CD14-positive monocyte (primary cell): ENCODE measurements around the gene PTTG2. TPM values are rescaled to one million over a fixed set of nuclear protein-coding genes. Genes with fewer than 3 reads are reported as not detected.

Experiments
- DNase-seq, 3 donors: peaks; one replicate each; pipeline ENCODE4 v3.0.0-alpha.2; 2011 to 2022
- H2AFZ ChIP-seq: 2 replicates; pipeline ENCODE4 v1.6.0; 2012; ENCODE audit warnings: mild to moderate bottlenecking, low read depth, low read length, inconsistent platforms; ENCODE audit not compliant: insufficient read depth, poor library complexity, severe bottlenecking
- H3K27ac ChIP-seq, 2 donors: 1 replicate in 1 of 2; 2 replicates in 1 of 2; pipeline ENCODE4 v1.5.1; 2012 to 2013; ENCODE audit warnings: low read length in 2 of 2, control low read depth in 1 of 2, inconsistent platforms in 1 of 2, low read depth in 1 of 2, mild to moderate bottlenecking in 1 of 2
- H3K27me3 ChIP-seq, 2 donors: one replicate each; pipeline versions ENCODE4 v1.6.0 to v1.6.1; 2011 to 2013; ENCODE audit warnings: low read length in 2 of 2; ENCODE audit not compliant: control insufficient read depth in 2 of 2, insufficient read depth in 2 of 2
- H3K36me3 ChIP-seq, 2 donors: replicated peaks in 1 of 2; 1 replicate in 1 of 2; 2 replicates in 1 of 2; pipeline versions ENCODE4 v1.5.1 to v1.6.1; 2012 to 2013; ENCODE audit warnings: low read length in 2 of 2, control low read depth in 1 of 2, inconsistent platforms in 1 of 2, mild to moderate bottlenecking in 1 of 2; ENCODE audit not compliant: insufficient read depth in 2 of 2, control insufficient read depth in 1 of 2
- H3K4me1 ChIP-seq, 2 donors: 1 replicate in 1 of 2; 2 replicates in 1 of 2; pipeline versions ENCODE4 v1.5.1 to v1.6.1; 2012 to 2013; ENCODE audit warnings: low read length in 2 of 2, control low read depth in 1 of 2, inconsistent platforms in 1 of 2, mild to moderate bottlenecking in 1 of 2, moderate library complexity in 1 of 2; ENCODE audit not compliant: insufficient read depth in 2 of 2, control insufficient read depth in 1 of 2
- H3K4me2 ChIP-seq: replicated peaks from 2 replicates; pipeline ENCODE3; 2012; ENCODE audit warnings: low read length, moderate library complexity, mild to moderate bottlenecking; ENCODE audit not compliant: poor library complexity, severe bottlenecking; ENCODE audit errors: extremely low read depth
- H3K4me3 ChIP-seq, 3 experiments: fragments of 200-600 bp in 1 of 3; sonication (generic) in 1 of 3; replicated peaks in 1 of 3; 1 replicate in 2 of 3; 2 replicates in 1 of 3; pipeline ENCODE4 v1.5.1; 2011 to 2013; ENCODE audit warnings: low read length in 3 of 3, mild to moderate bottlenecking in 3 of 3, control low read depth in 2 of 3, low read depth in 2 of 3, inconsistent platforms in 1 of 3, moderate library complexity in 1 of 3
- H3K79me2 ChIP-seq: 2 replicates; pipeline ENCODE4 v1.6.0; 2012; ENCODE audit warnings: mild to moderate bottlenecking, control low read depth, inconsistent platforms, low read length, moderate library complexity; ENCODE audit not compliant: insufficient read depth
- H3K9ac ChIP-seq: 2 replicates; pipeline ENCODE4 v1.6.0; 2017; ENCODE audit warnings: low read length, mild to moderate bottlenecking; ENCODE audit not compliant: insufficient read depth, poor library complexity, severe bottlenecking
- H3K9me3 ChIP-seq, 2 donors: replicated peaks in 1 of 2; 1 replicate in 1 of 2; 2 replicates in 1 of 2; pipeline versions ENCODE4 v1.5.1 to v1.6.1; 2012 to 2013; ENCODE audit warnings: low read length in 2 of 2, control low read depth in 1 of 2; ENCODE audit not compliant: control insufficient read depth in 1 of 2, insufficient read depth in 1 of 2
- H4K20me1 ChIP-seq: 2 replicates; pipeline ENCODE4 v1.6.0; 2012; ENCODE audit warnings: mild to moderate bottlenecking, low read length, control low read depth, moderate library complexity; ENCODE audit not compliant: insufficient read depth
- H3K27ac Mint-ChIP-seq, 7 donors: one replicate each; pipeline ENCODE4 v1.8.0; 2020; ENCODE audit warnings: mild to moderate bottlenecking in 7 of 7, mixed read lengths in 7 of 7, moderate library complexity in 6 of 7, inconsistent platforms in 2 of 7
- H3K27me3 Mint-ChIP-seq, 3 donors: one replicate each; pipeline ENCODE4 v1.8.0; 2021 to 2022; ENCODE audit warnings: low read depth in 3 of 3, mild to moderate bottlenecking in 3 of 3, mixed read lengths in 3 of 3, moderate library complexity in 3 of 3, inconsistent platforms in 1 of 3
- H3K36me3 Mint-ChIP-seq, 2 donors: one replicate each; pipeline ENCODE4 v1.8.0; 2020; ENCODE audit warnings: mixed read lengths in 2 of 2, inconsistent platforms in 1 of 2, mild to moderate bottlenecking in 1 of 2
- H3K4me1 Mint-ChIP-seq: one replicate; pipeline ENCODE4 v1.8.0; 2020; ENCODE audit warnings: mild to moderate bottlenecking, mixed read lengths
- H3K4me3 Mint-ChIP-seq, 2 donors: one replicate each; pipeline ENCODE4 v1.8.0; 2020; ENCODE audit warnings: mild to moderate bottlenecking in 2 of 2, mixed read lengths in 2 of 2, moderate library complexity in 1 of 2
- H3K9me3 Mint-ChIP-seq, 7 donors: one replicate each; pipeline ENCODE4 v1.8.0; 2020 to 2022; ENCODE audit warnings: mixed read lengths in 7 of 7, mild to moderate bottlenecking in 6 of 7, moderate library complexity in 6 of 7, inconsistent platforms in 2 of 7
- WGBS: methylation state at CpG from one replicate; pipeline ENCODE4 v1.1.5; 2013; ENCODE audit warnings: missing lambda C conversion rate; ENCODE audit not compliant: insufficient coverage; 5-methylcytosine and 5-hydroxymethylcytosine counted together
- intact Hi-C, 2 donors: fragments of 100-400 bp; cut with micrococcal nuclease; formaldehyde crosslinking; loops; one replicate each; pipeline versions ENCODE4 v1.15.0 to v1.15.1; 2023
- polyA plus RNA-seq, 3 donors: library from polyadenylated mRNA; depleted of rRNA in 1 of 3; unstranded in 2 of 3; stranded (reverse) in 1 of 3; fragments of 300-500 nt in 2 of 3; fragments of >200 nt in 1 of 3; fragmentation: Illumina TruSeq in 2 of 3; gene quantifications; 1 replicate in 2 of 3; 2 replicates in 1 of 3; pipeline ENCODE4 v1.2.3, GENCODE V29; 2012 to 2021
- TF ChIP-seq, protein P1 (sequence below): fragments of 200-600 bp; IDR thresholded peaks from one replicate; pipeline ENCODE4 v1.8.0; 2022; ENCODE audit warnings: antibody characterized with exemption, mild to moderate bottlenecking

Gene PTTG2
- polyA plus RNA-seq, 3 donors, result 2.0 TPM; not detected in 2

DNA sequence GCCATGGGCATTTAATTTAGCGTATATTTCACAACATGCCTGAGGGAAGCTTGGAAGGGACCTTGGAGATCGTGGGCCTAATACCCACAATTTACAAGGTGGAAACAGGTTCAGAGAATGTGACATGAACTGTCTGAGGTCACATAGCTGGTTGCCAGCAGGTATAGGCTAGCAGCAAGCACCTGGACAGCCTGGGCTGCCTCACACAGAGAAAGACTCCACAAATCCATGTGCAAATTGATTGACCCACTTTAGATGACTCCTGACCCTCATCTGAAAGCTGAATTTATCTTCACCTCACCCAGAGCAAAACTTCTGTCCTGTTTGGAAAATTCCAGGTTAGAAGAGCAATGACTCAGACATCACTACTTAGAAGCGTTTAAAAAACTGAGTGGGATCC lies 5.8 kb downstream of the PTTG2 start:
- H3K4me1 ChIP-seq, result peaks cover 6 to 11% of the 10 kb centered on the region in 2 donors
- Mint-ChIP-seq H3K27me3 (peaks cover 0 to 2% (median 0%) of the 10 kb centered on the region in 3 donors), H3K4me1 (peaks cover 17% of the 10 kb centered on the region), H3K36me3 (peaks cover 6 to 24% of the 10 kb centered on the region in 2 donors), H3K9me3 (peaks cover 0 to 5% (median 2%) of the 10 kb centered on the region in 7 donors), H3K4me3 (no peak overlapping the region), H3K27ac (peak overlapping the region in 2 of 7 donors; percentile 21 to 80)
- DNase-seq, result no peak
- H3K4me2 ChIP-seq, result no peak overlapping the region
- H3K4me3 ChIP-seq, result no peak overlapping the region
- no peaks in the 10 kb centered on the region for H3K27me3 ChIP-seq
- H3K36me3 ChIP-seq, result peaks cover 0 to 9% of the 10 kb centered on the region in 2 donors
- WGBS, result 63% methylated on average over 2 of the region's 3 CpGs
- peaks cover 25% of the 10 kb centered on the region for H3K79me2 ChIP-seq
- H3K9ac ChIP-seq, result no peak overlapping the region
- intact Hi-C loops, result no loop called here
- no peak overlapping the region for H3K27ac ChIP-seq
- TF ChIP-seq, protein P1, sequence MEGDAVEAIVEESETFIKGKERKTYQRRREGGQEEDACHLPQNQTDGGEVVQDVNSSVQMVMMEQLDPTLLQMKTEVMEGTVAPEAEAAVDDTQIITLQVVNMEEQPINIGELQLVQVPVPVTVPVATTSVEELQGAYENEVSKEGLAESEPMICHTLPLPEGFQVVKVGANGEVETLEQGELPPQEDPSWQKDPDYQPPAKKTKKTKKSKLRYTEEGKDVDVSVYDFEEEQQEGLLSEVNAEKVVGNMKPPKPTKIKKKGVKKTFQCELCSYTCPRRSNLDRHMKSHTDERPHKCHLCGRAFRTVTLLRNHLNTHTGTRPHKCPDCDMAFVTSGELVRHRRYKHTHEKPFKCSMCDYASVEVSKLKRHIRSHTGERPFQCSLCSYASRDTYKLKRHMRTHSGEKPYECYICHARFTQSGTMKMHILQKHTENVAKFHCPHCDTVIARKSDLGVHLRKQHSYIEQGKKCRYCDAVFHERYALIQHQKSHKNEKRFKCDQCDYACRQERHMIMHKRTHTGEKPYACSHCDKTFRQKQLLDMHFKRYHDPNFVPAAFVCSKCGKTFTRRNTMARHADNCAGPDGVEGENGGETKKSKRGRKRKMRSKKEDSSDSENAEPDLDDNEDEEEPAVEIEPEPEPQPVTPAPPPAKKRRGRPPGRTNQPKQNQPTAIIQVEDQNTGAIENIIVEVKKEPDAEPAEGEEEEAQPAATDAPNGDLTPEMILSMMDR, result no peak
- no peaks in the 10 kb centered on the region for H3K9me3 ChIP-seq
- no peak overlapping the region for H2AFZ ChIP-seq
- peaks cover 59% of the 10 kb centered on the region for H4K20me1 ChIP-seq

DNA sequence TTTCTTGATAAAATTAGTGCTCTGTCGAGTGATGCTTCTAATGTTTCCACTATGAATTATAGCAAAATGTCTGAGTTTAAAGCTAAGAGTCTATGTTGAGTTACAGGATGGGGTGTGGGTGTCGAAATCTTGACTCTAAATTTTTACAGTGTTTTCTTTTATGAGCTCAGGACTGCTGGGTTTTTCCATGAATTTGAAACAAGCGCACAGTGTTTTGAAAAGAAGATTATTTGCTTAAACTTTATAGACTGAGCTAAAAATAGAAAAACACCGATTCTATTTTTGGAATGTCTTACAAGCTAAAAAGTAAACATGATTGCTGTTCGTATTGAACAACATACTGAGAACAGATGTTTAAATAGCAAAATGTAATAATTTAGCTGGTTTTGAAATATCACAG lies 7.5 kb downstream of the PTTG2 start:
- Mint-ChIP-seq H3K4me1 (peaks cover 18% of the 10 kb centered on the region), H3K27ac (no peak overlapping the region), H3K36me3 (peaks cover 8 to 30% of the 10 kb centered on the region in 2 donors), H3K9me3 (peaks cover 0 to 5% (median 2%) of the 10 kb centered on the region in 7 donors), H3K4me3 (no peak overlapping the region), H3K27me3 (peaks cover 0 to 3% (median 0%) of the 10 kb centered on the region in 3 donors)
- Histone ChIP-seq H3K4me3 (no peak overlapping the region), H3K27ac (no peak overlapping the region), H3K36me3 (peaks cover 0 to 9% of the 10 kb centered on the region in 2 donors), H3K79me2 (peaks cover 25% of the 10 kb centered on the region), H4K20me1 (peaks cover 58% of the 10 kb centered on the region), H3K4me1 (peaks cover 6 to 12% of the 10 kb centered on the region in 2 donors), H3K9ac (no peak overlapping the region), H3K9me3 (no peaks in the 10 kb centered on the region), H2AFZ (no peak overlapping the region), H3K27me3 (no peaks in the 10 kb centered on the region), H3K4me2 (no peak overlapping the region)
- WGBS, result 78% methylated on average over 1 of the region's 5 CpGs
- no peak for DNase-seq
- intact Hi-C loops, result no loop called here
- TF ChIP-seq, protein P1, result no peak
